H1 (cell line): Measurements from ENCODE around the gene PCDHGB7. TPM values are rescaled to one million over a fixed set of nuclear protein-coding genes. Genes with fewer than 3 reads are reported as not detected.

Source experiments
- CTCF ChIA-PET: fragments of 300-600 bp; sonication (Branson Sonifier 250); formaldehyde crosslinking; loops from one replicate; lab custom pipeline; 2021; ENCODE audit not compliant: partially characterized antibody; lab: Charles Lee
- POLR2A ChIA-PET: fragments of 300-600 bp; sonication (Branson Sonifier 250); formaldehyde crosslinking; loops from one replicate; lab custom pipeline; 2021; ENCODE audit warnings: inconsistent platforms; ENCODE audit not compliant: partially characterized antibody; lab: Charles Lee
- DNase-seq, 2 experiments: peaks; one replicate each; pipeline versions ENCODE4 v3.0.0 to v3.0.0-alpha.2; 2010 to 2022; ENCODE audit warnings: low spot score in 2 of 2, low read depth in 1 of 2, mixed read lengths in 1 of 2
- FAIRE-seq: peaks from 2 replicates; lab custom pipeline; 2011; peaks lifted over from hg19 to GRCh38; lab: Jason Lieb, UNC
- H2AFZ ChIP-seq: 2 replicates; pipeline ENCODE4 v1.8.1; 2012; ENCODE audit warnings: low read length, inconsistent platforms
- H2AK5ac ChIP-seq: 2 replicates; pipeline ENCODE4 v1.6.1; 2013; ENCODE audit warnings: low read depth, low read length
- H2BK120ac ChIP-seq: replicated peaks from 2 replicates; pipeline ENCODE3; 2013; ENCODE audit warnings: low read depth, low read length, inconsistent platforms
- H2BK12ac ChIP-seq: 2 replicates; pipeline ENCODE4 v1.6.1; 2013; ENCODE audit warnings: low read depth, low read length
- H2BK15ac ChIP-seq: 2 replicates; pipeline ENCODE4 v1.6.1; 2013; ENCODE audit warnings: low read length
- H2BK20ac ChIP-seq: 2 replicates; pipeline ENCODE4 v1.6.1; 2013; ENCODE audit warnings: low read length
- H2BK5ac ChIP-seq: 2 replicates; pipeline ENCODE4 v1.6.1; 2013; ENCODE audit warnings: low read depth, low read length
- H3K14ac ChIP-seq: 2 replicates; pipeline ENCODE4 v1.6.1; 2013; ENCODE audit warnings: inconsistent platforms; ENCODE audit not compliant: insufficient read length
- H3K18ac ChIP-seq: 2 replicates; pipeline ENCODE4 v1.6.1; 2013; ENCODE audit warnings: low read length; ENCODE audit errors: extremely low read depth
- H3K23ac ChIP-seq: 2 replicates; pipeline ENCODE4 v1.6.1; 2013; ENCODE audit warnings: inconsistent platforms; ENCODE audit not compliant: insufficient read length
- H3K23me2 ChIP-seq: 2 replicates; pipeline ENCODE4 v1.6.1; 2013; ENCODE audit warnings: low read depth, low read length
- H3K27ac ChIP-seq: 2 replicates; pipeline ENCODE4 v1.6.1; 2011; ENCODE audit warnings: low read depth, low read length, inconsistent platforms
- H3K27me3 ChIP-seq, 4 experiments: replicated peaks in 1 of 4; 1 replicate in 1 of 4; 2 replicates in 3 of 4; pipeline versions ENCODE4 v1.6.1 to v1.8.1; 2011 to 2013; ENCODE audit warnings: low read length in 3 of 4, mild to moderate bottlenecking in 3 of 4, inconsistent platforms in 2 of 4, mixed read lengths in 2 of 4, moderate library complexity in 1 of 4; ENCODE audit not compliant: control insufficient read depth in 3 of 4, insufficient read depth in 3 of 4; ENCODE audit errors: extremely low read depth in 1 of 4
- H3K36me3 ChIP-seq, 4 experiments: 2 replicates each; pipeline versions ENCODE4 v1.6.1 to v1.8.1; 2011 to 2013; ENCODE audit warnings: mild to moderate bottlenecking in 4 of 4, low read length in 3 of 4, moderate library complexity in 2 of 4, control low read depth in 1 of 4, inconsistent platforms in 1 of 4; ENCODE audit not compliant: insufficient read depth in 4 of 4, control insufficient read depth in 2 of 4
- H3K4ac ChIP-seq: replicated peaks from 2 replicates; pipeline ENCODE3; 2013; ENCODE audit warnings: low read length, low read depth, mixed read lengths, inconsistent platforms; ENCODE audit not compliant: insufficient read length
- H3K4me1 ChIP-seq, 4 experiments: replicated peaks in 1 of 4; 1 replicate in 1 of 4; 2 replicates in 3 of 4; pipeline versions ENCODE4 v1.6.1 to v1.8.1; 2011 to 2013; ENCODE audit warnings: low read length in 3 of 4, inconsistent platforms in 2 of 4, mixed read lengths in 1 of 4; ENCODE audit not compliant: insufficient read depth in 4 of 4, control insufficient read depth in 3 of 4
- H3K4me2 ChIP-seq, 2 experiments: 2 replicates each; pipeline versions ENCODE4 v1.6.1 to v1.8.1; 2011 to 2013; ENCODE audit warnings: low read depth in 2 of 2, low read length in 2 of 2, control low read depth in 1 of 2, inconsistent platforms in 1 of 2, mild to moderate bottlenecking in 1 of 2; ENCODE audit not compliant: insufficient read depth in 1 of 2
- H3K4me3 ChIP-seq, 4 experiments: fragments of 200-600, 300-600 bp in 1 of 4; sonication (generic), shearing (Covaris generic), sonication (Bioruptor Twin) in 1 of 4; 2 replicates each; pipeline versions ENCODE4 v1.5.1 to v1.8.1; 2011 to 2016; ENCODE audit warnings: low read length in 4 of 4, low read depth in 3 of 4, control low read depth in 2 of 4, inconsistent platforms in 2 of 4, mild to moderate bottlenecking in 2 of 4, mixed read lengths in 1 of 4, moderate library complexity in 1 of 4; ENCODE audit not compliant: insufficient read depth in 2 of 4; ENCODE audit errors: extremely low read depth in 1 of 4
- H3K56ac ChIP-seq: replicated peaks from 2 replicates; pipeline ENCODE3; 2013; ENCODE audit warnings: low read depth, mild to moderate bottlenecking, mixed read lengths, low read length, inconsistent platforms; ENCODE audit not compliant: insufficient read length
- H3K79me1 ChIP-seq: 2 replicates; pipeline ENCODE4 v1.6.1; 2013; ENCODE audit warnings: low read depth, low read length, control low read depth
- H3K79me2 ChIP-seq, 2 experiments: 2 replicates each; pipeline versions ENCODE4 v1.6.1 to v1.8.1; 2012 to 2013; ENCODE audit warnings: low read length in 2 of 2, mild to moderate bottlenecking in 2 of 2, inconsistent platforms in 1 of 2; ENCODE audit not compliant: insufficient read depth in 2 of 2, control insufficient read depth in 1 of 2
- H3K9ac ChIP-seq, 4 experiments: replicated peaks in 1 of 4; 1 replicate in 1 of 4; 2 replicates in 3 of 4; pipeline versions ENCODE4 v1.6.1 to v1.8.1; 2011 to 2013; ENCODE audit warnings: low read depth in 3 of 4, low read length in 3 of 4, control low read depth in 2 of 4, mild to moderate bottlenecking in 2 of 4, moderate library complexity in 2 of 4, inconsistent platforms in 1 of 4; ENCODE audit errors: extremely low read depth in 1 of 4
- H3K9me3 ChIP-seq, 2 experiments: 2 replicates each; pipeline versions ENCODE4 v1.6.1 to v1.8.1; 2012 to 2013; ENCODE audit warnings: mild to moderate bottlenecking in 2 of 2, moderate library complexity in 2 of 2, control low read depth in 1 of 2, inconsistent platforms in 1 of 2, low read depth in 1 of 2, low read length in 1 of 2, mixed read lengths in 1 of 2; ENCODE audit not compliant: insufficient read depth in 2 of 2
- H4K20me1 ChIP-seq, 2 experiments: replicated peaks in 1 of 2; 2 replicates each; pipeline versions ENCODE3 to v1.8.1; 2011 to 2013; ENCODE audit warnings: inconsistent platforms in 2 of 2, low read length in 2 of 2, mild to moderate bottlenecking in 1 of 2; ENCODE audit not compliant: insufficient read depth in 2 of 2, control insufficient read depth in 1 of 2
- H4K5ac ChIP-seq: 2 replicates; pipeline ENCODE4 v1.6.1; 2013; ENCODE audit warnings: low read length, low read depth, mixed read lengths, inconsistent platforms; ENCODE audit not compliant: insufficient read length
- H4K8ac ChIP-seq: 2 replicates; pipeline ENCODE4 v1.8.0; 2013; ENCODE audit warnings: mild to moderate bottlenecking, moderate library complexity, low read length, inconsistent platforms; ENCODE audit not compliant: insufficient read depth; ENCODE audit errors: extremely low read depth
- H4K91ac ChIP-seq: replicated peaks from 2 replicates; pipeline ENCODE3; 2013; ENCODE audit warnings: low read length, mixed read lengths, inconsistent platforms; ENCODE audit not compliant: insufficient read length
- CTBP2 ChIP-seq: IDR thresholded peaks from 2 replicates; pipeline ENCODE4 v1.7.0; 2011; ENCODE audit warnings: borderline replicate concordance, mild to moderate bottlenecking, moderate library complexity, mixed read lengths, low read length; ENCODE audit not compliant: insufficient read depth, insufficient read length
- CTCF ChIP-seq, 3 experiments: IDR thresholded peaks; 1 replicate in 2 of 3; 2 replicates in 1 of 3; pipeline versions ENCODE4 v1.5.1 to v1.6.1; 2011; ENCODE audit warnings: low read length in 3 of 3, mild to moderate bottlenecking in 3 of 3, inconsistent platforms in 2 of 3, low read depth in 1 of 3, moderate library complexity in 1 of 3; ENCODE audit not compliant: insufficient read depth in 1 of 3; ENCODE audit errors: control extremely low read depth in 1 of 3
- POLR2A ChIP-seq, 2 experiments: IDR thresholded peaks; 1 replicate in 1 of 2; 2 replicates in 1 of 2; pipeline ENCODE4 v1.6.1; 2011; ENCODE audit warnings: low read depth in 2 of 2, low read length in 2 of 2, mild to moderate bottlenecking in 2 of 2; ENCODE audit errors: control extremely low read depth in 1 of 2
- SP4 ChIP-seq: IDR thresholded peaks from 2 replicates; pipeline ENCODE4 v1.6.1; 2012; ENCODE audit warnings: low read length, inconsistent platforms
- SRF ChIP-seq: IDR thresholded peaks from 2 replicates; pipeline ENCODE4 v1.6.1; 2011; ENCODE audit warnings: mild to moderate bottlenecking, low read depth, low read length, moderate library complexity
- TAF7 ChIP-seq: optimal IDR thresholded peaks from 2 replicates; pipeline ENCODE3; 2011; ENCODE audit warnings: low read depth, mild to moderate bottlenecking, inconsistent platforms, low read length, moderate library complexity, borderline replicate concordance
- USF2 ChIP-seq: IDR thresholded peaks from 2 replicates; pipeline ENCODE4 v1.6.1; 2011; ENCODE audit warnings: low read length, improper control_type of control experiment
- WGBS, 2 experiments: shearing (Covaris generic) in 1 of 2; methylation state at CpG; one replicate each; pipeline versions ENCODE4 v1.1.6 to v1.1.7; 2013 to 2015; ENCODE audit warnings: low lambda C conversion rate in 2 of 2, mixed read lengths in 2 of 2, inconsistent platforms in 1 of 2, low coverage in 1 of 2, missing lambda C conversion rate in 1 of 2; ENCODE audit not compliant: insufficient replicate concordance in 2 of 2, insufficient coverage in 1 of 2, insufficient read length in 1 of 2; ENCODE audit errors: extremely low coverage in 1 of 2, missing lambda C conversion rate in 1 of 2; 5-methylcytosine and 5-hydroxymethylcytosine counted together
- polyA plus RNA-seq, 7 experiments: library from polyadenylated mRNA; depleted of rRNA in 3 of 7; stranded (reverse) in 5 of 7; unstranded in 2 of 7; fragments of >200 nt in 5 of 7; fragments of 200-250 nt in 2 of 7; gene quantifications; 1 replicate in 5 of 7; 2 replicates in 1 of 7; 4 replicates in 1 of 7; pipeline versions ENCODE4 v1.2.1 to v1.2.3, GENCODE V29; 2011 to 2013; ENCODE audit warnings: missing spikeins in 2 of 7, mixed read lengths in 2 of 7
- total RNA-seq: library from RNA; stranded (reverse); fragmentation: NEBNext Ultra II Directional; extraction: Animal tissue kit (Norgen Biotek cat#: 25700); gene quantifications from 2 replicates; pipeline ENCODE4 v1.2.1, GENCODE V29; 2021

Gene PCDHGB7
- total and polyA plus RNA-seq, 2 of the 8 experiments (the other 6 are each of a cell fraction or from before 2014, with no cell fraction given): 4.1 to 9.5 TPM

GRCh38 chr5:141412854-141413539 lies 4.5 kb upstream of the PCDHGB7 start, which contains the start of gene PCDHGA10:
Gene PCDHGA10 (plus strand): TSS chr5:141412987. CDS start chr5:141413176, 189 bp downstream.
- Histone ChIP-seq H4K91ac (no peak within 1 kb of the TSS), H2AFZ (peak within 1 kb of the TSS; percentile 86; the same call in 1 of the 2 replicates), H2BK20ac (no peak within 1 kb of the TSS), H2AK5ac (peak within 1 kb of the TSS; percentile 75; the same call in 1 of the 2 replicates), H4K20me1 (peaks cover 0 to 1% of the 10 kb centered on the region in 2 experiments), H2BK15ac (peak within 1 kb of the TSS; percentile 81; the same call in 1 of the 2 replicates), H3K9ac (peak within 1 kb of the TSS in 3 of 4 experiments; percentile 38 to 73 (median 42); a peak in 5 of 7 replicates), H3K4ac (no peak within 1 kb of the TSS), H3K4me1 (no peaks in the 10 kb centered on the region), H3K14ac (no peak within 1 kb of the TSS), H3K23me2 (peaks cover 2% of the 10 kb centered on the region; the same call in 1 of the 2 replicates), H3K27me3 (peaks cover 0 to 10% (median 6%) of the 10 kb centered on the region in 4 experiments; a peak in 6 of 7 replicates), H2BK5ac (no peak within 1 kb of the TSS), H3K4me3 (peak within 1 kb of the TSS; percentile 66 to 82 (median 78)), H2BK120ac (no peak within 1 kb of the TSS), H3K9me3 (peaks cover 2 to 8% of the 10 kb centered on the region in 2 experiments; a peak in 2 of 4 replicates), H3K4me2 (peak within 1 kb of the TSS; percentile 65 to 80), H4K5ac (no peak within 1 kb of the TSS), H3K79me2 (no peaks in the 10 kb centered on the region), H3K79me1 (no peaks in the 10 kb centered on the region), H3K56ac (no peak within 1 kb of the TSS), H4K8ac (peak within 1 kb of the TSS; percentile 38; the same call in 1 of the 2 replicates), H3K18ac (no peak within 1 kb of the TSS; the same call in 1 of the 2 replicates), H3K36me3 (peaks cover 0 to 3% (median 0%) of the 10 kb centered on the region in 4 experiments; a peak in 1 of 8 replicates), H3K23ac (no peak within 1 kb of the TSS), H3K27ac (no peak within 1 kb of the TSS), H2BK12ac (no peak within 1 kb of the TSS)
- ChIA-PET CTCF (interaction anchor here (0.5 to 23.3 kb wide), 70 partner anchors 7 to 1614 kb away, joined by 3 to 1236 read pairs (median 6); partner anchors contain the start of genes PCDHB10, PCDHB11, PCDHB13 and PCDHB14), POLR2A (interaction anchor here (0.6 to 2.7 kb wide), 12 partner anchors 59 to 168 kb away, joined by 3 to 9 read pairs (median 4); partner anchors contain the start of gene PCDHB15)
- 34% methylated on average over 31 of the region's 31 CpGs; no CpG with 5 or more reads in 1 of the 2 experiments for WGBS, 2 experiments
- peak; percentile 73 for FAIRE-seq
- peak in 1 of 2 experiments; percentile 67 for DNase-seq
- TF ChIP-seq USF2 (no peak), TAF7 (no peak), CTCF (IDR thresholded peaks at IDR 0.05; ENCODE audit: control extremely low read depth in 1 of 3, insufficient read depth in 1 of 3, low read depth in 1 of 3, low read length in 3 of 3) (peak; percentile 35 to 84 (median 74)), POLR2A (IDR thresholded peaks at IDR 0.05; ENCODE audit: control extremely low read depth in 1 of 2, low read depth in 2 of 2, low read length in 2 of 2) (0 out of 3 replicates have a peak, but pooled peaks of 1 of the 2 experiments have one; percentile 24), SP4 (no peak), CTBP2 (no peak), SRF (no peak)
